K562 (cell line): Measurements from ENCODE around the gene CCDC136. TPM values are rescaled to one million over a fixed set of nuclear protein-coding genes. Genes with fewer than 3 reads are reported as not detected.

Experiments used
- ATAC-seq: fragments of 200-7000 bp; cut with Tn5 transposase; 3 replicates; pipeline ENCODE4 v1.9.1; 2020; ENCODE audit warnings: moderate library complexity
- BruUV-seq: library from RNA; stranded (reverse); fragments of 400-500 nt; replicated peaks from 2 replicates; lab custom pipeline; 2021; lab: Mats Ljungman, UMichigan
- CTCF ChIA-PET: fragments of 300-600 bp; formaldehyde crosslinking; extraction: SDS; loops from one replicate; lab custom pipeline; 2021; ENCODE audit warnings: low intra/inter-chr PET ratio; lab: Yijun Ruan, JAX
- POLR2A ChIA-PET: fragments of 300-600, 350-650 bp; sonication (Branson Sonifier 250); formaldehyde crosslinking; extraction: SDS; loops from one replicate; lab custom pipeline; 2021; ENCODE audit warnings: antibody characterized with exemption, inconsistent platforms; lab: Yijun Ruan, JAX
- DNase-seq, 4 experiments: peaks; one replicate each; pipeline versions ENCODE4 v3.0.0 to v3.0.0-alpha.2; 2011 to 2018; ENCODE audit warnings: low spot score in 3 of 4, mixed read lengths in 3 of 4; ENCODE audit errors: extremely low read depth in 1 of 4
- FAIRE-seq: peaks from 2 replicates; lab custom pipeline; 2011; peaks lifted over from hg19 to GRCh38; lab: Jason Lieb, UNC
- H2AFZ ChIP-seq: 2 replicates; pipeline ENCODE4 v1.6.0; 2011; ENCODE audit warnings: low read depth, low read length, control low read depth, inconsistent platforms
- H3K27ac ChIP-seq: fragments of 200-600 bp; 3 replicates; pipeline ENCODE4 v1.8.0; 2011; ENCODE audit warnings: low read depth, mild to moderate bottlenecking, control low read depth, inconsistent platforms, low read length, moderate library complexity, mixed read lengths; ENCODE audit errors: extremely low read depth
- H3K27me3 ChIP-seq, 2 experiments: fragments of 300-600 bp in 1 of 2; 2 replicates in 1 of 2; 3 replicates in 1 of 2; pipeline versions ENCODE4 v1.6.0 to v1.8.0; 2011; ENCODE audit warnings: inconsistent platforms in 2 of 2, low read length in 2 of 2, mild to moderate bottlenecking in 1 of 2, mixed read lengths in 1 of 2, moderate library complexity in 1 of 2; ENCODE audit not compliant: control insufficient read depth in 2 of 2, insufficient read depth in 2 of 2
- H3K36me3 ChIP-seq: fragments of 300-600 bp; 3 replicates; pipeline ENCODE4 v1.8.0; 2011; ENCODE audit warnings: mild to moderate bottlenecking, low read length, inconsistent platforms; ENCODE audit not compliant: control insufficient read depth, insufficient read depth
- H3K4me1 ChIP-seq, 2 experiments: fragments of 200-600 bp in 1 of 2; replicated peaks in 1 of 2; 2 replicates in 1 of 2; 3 replicates in 1 of 2; pipeline versions ENCODE4 v1.5.1 to v1.8.0; 2011; ENCODE audit warnings: inconsistent platforms in 2 of 2, low read length in 2 of 2, mild to moderate bottlenecking in 1 of 2, mixed read lengths in 1 of 2, moderate library complexity in 1 of 2; ENCODE audit not compliant: control insufficient read depth in 2 of 2, insufficient read depth in 2 of 2
- H3K4me2 ChIP-seq: 2 replicates; pipeline ENCODE4 v1.6.1; 2011; ENCODE audit warnings: low read length, control low read depth, inconsistent platforms, mixed read lengths; ENCODE audit not compliant: insufficient read depth
- H3K4me3 ChIP-seq: fragments of 200-600 bp; sonication (generic), shearing (Covaris generic); 2 replicates; pipeline ENCODE4 v1.5.1; 2016; ENCODE audit warnings: control low read depth, inconsistent platforms
- H3K79me2 ChIP-seq: fragments of 200-600 bp; 3 replicates; pipeline ENCODE4 v1.8.0; 2011; ENCODE audit warnings: low read length, inconsistent platforms; ENCODE audit not compliant: control insufficient read depth, insufficient read depth
- H3K9ac ChIP-seq, 2 experiments: 2 replicates each; pipeline versions ENCODE4 v1.6.0 to v1.6.1; 2011; ENCODE audit warnings: low read depth in 2 of 2, low read length in 2 of 2, control low read depth in 1 of 2, inconsistent platforms in 1 of 2, mild to moderate bottlenecking in 1 of 2, mixed read lengths in 1 of 2; ENCODE audit not compliant: insufficient read depth in 1 of 2
- H3K9me1 ChIP-seq: one replicate; pipeline ENCODE4 v1.6.0; 2011; ENCODE audit warnings: inconsistent platforms, mild to moderate bottlenecking, low read length, moderate library complexity; ENCODE audit not compliant: control insufficient read depth, insufficient read depth
- H3K9me3 ChIP-seq: replicated peaks from 2 replicates; pipeline ENCODE4 v1.5.1; 2011; ENCODE audit warnings: low read depth, low read length, inconsistent platforms; ENCODE audit not compliant: control insufficient read depth, insufficient read depth
- H4K20me1 ChIP-seq: replicated peaks from 2 replicates; pipeline ENCODE4 v1.6.1; 2011; ENCODE audit warnings: low read length, inconsistent platforms, mixed read lengths; ENCODE audit not compliant: control insufficient read depth, insufficient read depth
- CHD4 ChIP-seq: fragments of 200-600 bp; sonication (generic); IDR thresholded peaks from 3 replicates; pipeline ENCODE4 v1.6.1; 2012; ENCODE audit warnings: low read depth, mild to moderate bottlenecking, mixed read lengths, low read length, inconsistent platforms; ENCODE audit not compliant: insufficient read depth, insufficient replicate concordance, poor library complexity, severe bottlenecking
- EZH2 ChIP-seq: IDR thresholded peaks from 2 replicates; pipeline ENCODE4 v1.6.1; 2012; ENCODE audit warnings: low read depth, mild to moderate bottlenecking, inconsistent platforms, low read length, borderline replicate concordance
- HNRNPK ChIP-seq: fragments of 200-400 bp; formaldehyde crosslinking; IDR thresholded peaks from one replicate; pipeline ENCODE4 v1.6.1; 2018; ENCODE audit warnings: mild to moderate bottlenecking, low read depth, low read length; ENCODE audit not compliant: poor library complexity, severe bottlenecking
- STAG1 ChIP-seq: sonication (generic); formaldehyde crosslinking; IDR thresholded peaks from 2 replicates; pipeline ENCODE4 v1.5.0; 2020; ENCODE audit warnings: missing genetic modification reagents, borderline replicate concordance
- TAF9B ChIP-seq: fragments of 450-650 bp; IDR thresholded peaks from 2 replicates; pipeline ENCODE4 v1.6.1; 2018; ENCODE audit warnings: mild to moderate bottlenecking; ENCODE audit not compliant: partially characterized antibody
- ZNF184 ChIP-seq: sonication (generic); formaldehyde crosslinking; IDR thresholded peaks from 2 replicates; pipeline ENCODE4 v1.5.0; 2020; ENCODE audit warnings: missing genetic modification reagents
- ZNF24 ChIP-seq: fragments of 450-650 bp; IDR thresholded peaks from 2 replicates; pipeline ENCODE4 v1.6.1; 2016
- WGBS: fragments of 100-300 bp; shearing (Covaris generic); methylation state at CpG from one replicate; pipeline ENCODE4 v1.1.6; 2016; ENCODE audit warnings: low coverage, mixed read lengths; ENCODE audit not compliant: insufficient coverage; ENCODE audit errors: missing lambda C conversion rate; 5-methylcytosine and 5-hydroxymethylcytosine counted together
- in situ Hi-C: fragments of 300-500 bp; cut with MboI; formaldehyde crosslinking; loops from 4 replicates; pipeline ENCODE4 v1.15.0; 2018; ENCODE audit warnings: inconsistent platforms, mixed read lengths
- intact Hi-C: fragments of 100-400 bp; cut with micrococcal nuclease; formaldehyde crosslinking; loops from 2 replicates; pipeline ENCODE4 v1.14.2; 2022
- polyA plus RNA-seq, 8 experiments: library from polyadenylated mRNA; depleted of rRNA in 4 of 8; stranded (reverse) in 5 of 8; unstranded in 3 of 8; fragments of >200 nt; fragmentation: Nextera tagmentation in 2 of 8; fragmentation: Illumina TruSeq in 1 of 8; extraction: Ambion mirVana in 2 of 8; extraction: Trizol in 1 of 8; gene quantifications; 2 replicates each; pipeline versions ENCODE4 v1.2.1 to v1.2.3, GENCODE V29; 2011 to 2014; ENCODE audit warnings: inconsistent platforms in 1 of 8, missing spikeins in 1 of 8
- total RNA-seq, 7 experiments: library from RNA; depleted of rRNA in 6 of 7; stranded (reverse); fragments of >200 nt in 6 of 7; fragmentation: Illumina TruSeq in 2 of 7; extraction: Trizol in 2 of 7; gene quantifications; 2 replicates each; pipeline versions ENCODE4 v1.2.1 to v1.2.3, GENCODE V29; 2011 to 2021; ENCODE audit warnings: low replicate concordance in 1 of 7
- TF ChIP-seq, protein P1 (sequence below): fragments of 250-450 bp; sonication (Bioruptor Pico); IDR thresholded peaks from 2 replicates; pipeline ENCODE4 v1.8.0; 2021; ENCODE audit warnings: borderline replicate concordance, mild to moderate bottlenecking, moderate library complexity; ENCODE audit not compliant: poor library complexity, severe bottlenecking

The CCDC136 gene
- total and polyA plus RNA-seq, 9 of the 15 experiments (the other 6 are each of a cell fraction or from before 2014, with no cell fraction given) = 2.4 to 40.8 (median 26.5) TPM

DNA sequence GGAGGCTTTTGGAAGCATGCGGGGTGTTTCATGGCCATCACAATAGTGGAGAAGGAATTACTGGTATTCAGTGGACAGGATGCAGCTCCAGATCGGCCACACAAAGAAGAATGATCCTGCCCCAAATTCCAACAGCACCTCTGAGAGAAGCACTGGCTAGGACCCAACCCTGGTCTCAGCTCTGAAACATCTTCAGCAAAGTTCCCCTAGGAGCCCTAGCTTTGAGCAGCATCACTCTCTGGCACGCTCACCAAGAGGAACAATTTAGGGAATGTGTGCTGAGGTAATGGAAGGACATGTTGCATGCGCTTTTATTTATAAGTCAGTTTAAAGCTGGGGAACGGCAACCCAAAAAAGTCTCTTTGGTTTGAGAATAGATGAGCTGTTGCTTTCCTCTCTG lies 10.6 kb upstream of the CCDC136 start (continued):
- TF ChIP-seq, protein P1, sequence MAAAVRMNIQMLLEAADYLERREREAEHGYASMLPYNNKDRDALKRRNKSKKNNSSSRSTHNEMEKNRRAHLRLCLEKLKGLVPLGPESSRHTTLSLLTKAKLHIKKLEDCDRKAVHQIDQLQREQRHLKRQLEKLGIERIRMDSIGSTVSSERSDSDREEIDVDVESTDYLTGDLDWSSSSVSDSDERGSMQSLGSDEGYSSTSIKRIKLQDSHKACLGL (CRISPR knock-in tag) = no peak
- no peak for TF ChIP-seq EZH2
- TF ChIP-seq STAG1 (CRISPR knock-in tag) = no peak
- TF ChIP-seq, all 486 proteins: peak for 0

DNA sequence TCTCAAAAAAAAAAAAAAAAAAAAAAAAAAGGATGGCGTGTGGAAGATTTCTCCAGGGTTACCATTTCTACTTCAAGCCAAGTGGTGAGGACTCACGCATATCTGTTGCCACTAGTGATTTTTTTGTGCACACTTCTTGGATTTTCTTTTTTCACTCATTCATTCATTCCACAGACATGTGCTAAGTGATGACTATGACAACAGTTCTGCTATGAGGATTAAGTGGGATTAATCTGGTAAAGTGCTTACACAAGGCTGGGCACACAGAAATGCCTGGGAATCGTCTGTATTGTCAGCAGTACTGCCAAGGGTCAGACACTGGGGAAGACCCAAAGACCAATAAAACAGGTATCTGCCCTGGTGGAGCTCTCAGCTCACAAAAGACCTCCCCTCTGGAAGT lies 9.9 kb upstream of the CCDC136 start:
- Histone ChIP-seq H3K27me3 (no peaks in the 10 kb centered on the region; a peak in 1 of 5 replicates), H2AFZ (0 out of 2 replicates have a peak overlapping the region, but pooled peaks have one; percentile 98), H3K4me2 (no peak overlapping the region), H3K27ac (no peak overlapping the region), H4K20me1 (no peaks in the 10 kb centered on the region)
- intact Hi-C loops = loop anchor here (2.0 to 5.0 kb wide), 3 partner anchors 43 to 80 kb away; partner anchors contain the start of genes ATP6V1F and CALU
- CTCF ChIA-PET = no interaction called here
- in situ Hi-C loops = no loop called here
- WGBS = 33% methylated on average over 3 of the region's 3 CpGs
- TF ChIP-seq ZNF24 (peak; percentile 60; the same call in 1 of the 2 replicates), CHD4 (no peak), ZNF184 (CRISPR knock-in tag) (no peak), HNRNPK (no peak), TAF9B (no peak)
- TF ChIP-seq, all 486 proteins: peak for 1
- no peaks in the 10 kb centered on the region for H3K79me2 ChIP-seq
- H3K9ac ChIP-seq = no peak overlapping the region; a peak in 1 of 4 replicates
- ATAC-seq (no peak), FAIRE-seq (no peak), DNase-seq (no peak)
- H3K4me1 ChIP-seq = peaks cover 5 to 22% of the 10 kb centered on the region in 2 experiments; a peak in 4 of 5 replicates
- H3K9me1 ChIP-seq = no peaks in the 10 kb centered on the region
- no peaks in the 10 kb centered on the region for H3K9me3 ChIP-seq
- no peaks in the 10 kb centered on the region for H3K36me3 ChIP-seq
- no peak overlapping the region for H3K4me3 ChIP-seq
- POLR2A ChIA-PET = interaction anchor here (1.0 to 3.1 kb wide), 9 partner anchors 8 to 54 kb away, joined by 3 to 29 read pairs (median 8); partner anchors contain the start of gene CALU
- BruUV-seq = no TSS peak
